Activated CD4-positive, alpha-beta T cell treated with anti-CD3 and anti-CD28 coated beads, Interleukin-2, Interleukin-6, amounts not matched to agents 100 ng/mL and 50 ng/mL, durations not matched to agents 16 hours and 8 hours (primary cell): ENCODE data around the gene MUC5B.
"Not testable (repeated sequence)": the region's sequence is repeated elsewhere in the genome, so short reads cannot be mapped to it uniquely, and the experiment has no call there.

Source experiments
- DNase-seq: peaks from one replicate; pipeline ENCODE4 v3.0.0-alpha.2; 2020

The MUC5B gene

DNA sequence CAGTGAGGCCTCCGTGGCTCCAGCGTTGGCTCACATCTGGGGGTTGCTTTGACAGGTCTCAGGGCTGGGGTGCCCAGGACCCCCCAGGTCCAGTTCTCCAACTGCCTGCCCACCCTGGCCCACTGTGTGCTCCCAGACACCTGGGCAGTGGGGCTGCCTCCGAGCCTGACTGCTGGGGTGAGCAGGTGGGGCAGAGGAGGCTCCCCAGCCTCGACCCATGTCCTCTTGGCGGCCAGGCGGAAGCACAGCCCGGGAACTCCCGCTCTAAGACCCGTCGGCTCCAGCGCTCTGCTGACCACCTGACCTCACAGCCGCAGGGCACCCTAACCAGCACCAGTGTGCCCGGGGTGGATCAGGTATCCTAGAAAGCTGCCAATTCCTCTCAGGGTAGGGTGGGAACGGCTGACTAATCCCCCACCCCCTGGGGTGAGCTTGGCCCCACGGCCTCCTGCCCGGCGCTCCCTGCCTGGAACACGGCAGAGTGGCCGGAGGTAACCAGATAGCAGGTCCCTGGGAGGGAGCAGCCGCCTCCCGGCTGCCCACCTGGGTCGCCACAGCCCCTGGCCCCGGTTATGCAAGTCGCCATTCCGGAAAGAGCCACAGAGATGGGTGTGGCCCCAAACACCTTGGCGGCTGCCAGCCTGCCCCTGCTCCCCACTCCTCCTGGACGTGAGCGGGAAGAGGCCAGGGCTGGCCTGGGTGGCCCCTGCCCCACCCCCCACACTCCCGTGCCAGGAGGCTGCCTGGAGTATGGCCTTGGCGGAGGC, 19.2 kb upstream of the MUC5B start:
- DNase-seq = no peak

DNA sequence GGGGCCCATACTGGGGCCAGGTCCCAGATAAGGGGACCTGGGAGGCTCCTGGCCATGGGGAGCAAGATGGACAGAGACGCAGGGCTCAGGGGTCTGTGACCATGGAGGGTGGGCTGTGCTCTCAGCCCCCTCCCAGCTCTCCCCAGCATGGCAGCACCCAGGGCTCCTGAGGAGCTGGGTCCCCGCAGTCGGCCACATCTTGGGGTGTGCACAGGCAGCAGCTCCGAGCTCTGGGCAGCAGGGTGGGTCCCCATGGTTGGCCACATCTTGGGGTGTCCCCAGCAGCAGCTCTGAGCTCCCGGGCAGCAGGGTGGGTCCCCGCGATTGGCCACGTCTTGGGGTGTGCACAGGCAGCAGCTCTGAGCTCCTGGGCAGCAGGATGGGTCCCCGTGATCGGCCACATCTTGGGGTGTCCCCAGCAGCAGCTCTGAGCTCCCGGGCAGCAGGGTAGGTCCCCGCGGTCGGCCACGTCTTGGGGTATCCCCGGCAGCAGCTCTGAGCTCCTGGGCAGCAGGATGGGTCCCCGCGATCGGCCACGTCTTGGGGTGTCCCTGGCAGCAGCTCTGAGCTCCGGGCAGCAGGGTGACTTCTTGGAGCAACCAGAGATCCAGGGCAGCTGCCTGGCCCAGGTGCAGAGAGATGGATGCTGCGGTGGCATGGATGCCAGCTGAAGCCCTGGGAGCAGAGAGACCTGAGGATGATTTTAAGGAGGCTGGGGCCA, 18.3 kb upstream of the MUC5B start:
- DNase-seq = no peak

DNA sequence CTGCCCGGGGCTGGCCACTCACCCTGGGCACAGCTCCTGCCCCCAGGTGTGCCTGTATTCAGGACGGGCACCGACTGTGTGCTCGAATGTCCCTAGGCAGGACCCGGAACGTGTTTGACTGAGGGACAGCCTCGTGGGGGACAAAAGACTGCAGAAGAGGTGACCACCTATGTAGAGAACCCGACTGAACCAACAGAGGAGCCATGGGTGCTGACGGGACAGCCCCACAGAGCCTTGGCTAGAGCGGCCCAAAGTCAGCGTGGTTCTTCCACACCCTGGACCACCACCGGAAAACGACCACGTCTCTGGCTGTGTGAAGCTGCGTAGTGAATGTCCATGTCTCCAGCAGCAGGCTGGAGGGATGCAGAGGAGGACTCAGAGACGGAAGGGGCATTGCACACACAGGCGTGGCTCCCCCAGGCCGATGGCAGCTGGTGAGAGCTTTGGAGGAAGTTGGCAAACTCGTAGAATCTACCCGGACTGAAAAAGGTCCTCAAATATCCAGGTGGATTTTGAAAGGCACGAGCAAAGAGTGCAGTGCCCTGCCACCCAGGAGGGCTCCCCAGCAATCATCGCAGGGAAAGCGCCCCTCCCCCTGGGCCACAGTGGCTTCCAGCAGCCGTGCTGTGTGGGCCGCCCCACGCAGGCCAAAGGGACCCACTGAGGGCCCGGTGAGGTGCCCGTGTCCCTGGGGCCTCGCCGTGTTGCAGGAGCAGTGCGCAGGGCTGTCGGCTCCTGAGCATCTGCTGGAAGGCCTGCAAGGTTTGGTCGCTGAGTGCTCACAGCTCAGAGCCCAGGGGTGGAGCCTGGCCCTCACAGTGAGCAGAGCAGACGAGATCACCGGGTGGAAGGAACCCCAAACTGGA, 17.5 kb upstream of the MUC5B start:
- DNase-seq = no peak

DNA sequence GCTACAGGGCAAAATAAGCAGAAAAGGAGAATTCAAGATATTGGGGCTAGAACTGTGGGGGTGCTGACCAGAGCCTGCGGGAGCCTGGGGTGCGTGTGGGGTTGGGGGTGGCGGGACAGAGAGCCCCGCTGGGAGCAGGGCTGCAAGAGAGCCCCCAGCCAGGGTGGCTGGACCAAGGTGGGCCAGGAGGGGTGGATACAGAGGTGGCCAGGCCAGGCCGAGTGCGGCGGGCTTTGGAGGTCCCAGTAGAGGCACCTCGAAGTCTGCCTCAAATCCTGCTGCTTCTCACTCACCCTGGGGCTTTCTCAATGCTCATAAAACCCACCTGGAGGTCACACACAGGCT, 16.9 kb upstream of the MUC5B start:
- no peak for DNase-seq

DNA sequence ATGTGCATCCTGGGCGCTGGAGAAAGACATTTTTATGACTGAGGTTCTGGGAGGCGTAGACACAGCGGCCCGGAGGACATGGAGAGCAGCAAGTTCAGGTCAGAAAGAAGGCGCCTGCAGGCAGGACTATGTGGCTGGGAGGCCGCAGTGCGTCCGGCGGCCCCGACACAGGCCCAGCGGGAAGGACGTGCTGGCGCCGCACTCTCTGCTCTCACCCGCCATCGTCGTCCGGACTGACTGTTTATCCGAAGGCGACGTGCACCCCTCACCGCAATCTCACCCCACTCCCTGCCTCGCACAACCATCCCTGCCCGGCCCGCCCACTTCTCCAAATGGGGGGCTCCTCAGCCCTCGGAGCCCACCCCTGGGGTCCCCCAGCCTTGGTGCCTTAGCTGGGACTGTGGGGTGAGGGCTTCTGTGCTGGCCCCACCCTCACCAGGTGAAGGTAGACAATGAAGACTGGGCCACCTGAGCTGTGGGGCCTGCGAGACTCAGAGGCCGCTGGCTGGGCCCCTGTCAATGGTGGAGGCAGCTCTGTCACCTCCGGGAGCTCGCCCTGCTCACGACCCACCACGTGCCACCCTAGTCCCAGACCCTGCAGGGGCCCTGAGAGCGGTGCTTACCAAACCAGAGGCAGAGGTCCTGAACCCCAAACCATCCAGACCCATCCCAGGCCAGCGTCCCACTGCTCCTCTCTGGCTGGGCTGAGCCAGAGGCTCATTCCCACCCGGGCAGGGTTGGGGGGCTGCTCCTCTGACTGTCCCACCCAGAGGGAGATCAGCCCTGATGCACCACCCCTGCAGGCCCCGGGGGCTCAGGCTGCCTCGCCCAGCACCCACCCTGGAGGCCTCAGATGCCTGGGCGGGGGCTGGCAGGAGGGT, 16.2 kb upstream of the MUC5B start:
- DNase-seq = no peak

DNA sequence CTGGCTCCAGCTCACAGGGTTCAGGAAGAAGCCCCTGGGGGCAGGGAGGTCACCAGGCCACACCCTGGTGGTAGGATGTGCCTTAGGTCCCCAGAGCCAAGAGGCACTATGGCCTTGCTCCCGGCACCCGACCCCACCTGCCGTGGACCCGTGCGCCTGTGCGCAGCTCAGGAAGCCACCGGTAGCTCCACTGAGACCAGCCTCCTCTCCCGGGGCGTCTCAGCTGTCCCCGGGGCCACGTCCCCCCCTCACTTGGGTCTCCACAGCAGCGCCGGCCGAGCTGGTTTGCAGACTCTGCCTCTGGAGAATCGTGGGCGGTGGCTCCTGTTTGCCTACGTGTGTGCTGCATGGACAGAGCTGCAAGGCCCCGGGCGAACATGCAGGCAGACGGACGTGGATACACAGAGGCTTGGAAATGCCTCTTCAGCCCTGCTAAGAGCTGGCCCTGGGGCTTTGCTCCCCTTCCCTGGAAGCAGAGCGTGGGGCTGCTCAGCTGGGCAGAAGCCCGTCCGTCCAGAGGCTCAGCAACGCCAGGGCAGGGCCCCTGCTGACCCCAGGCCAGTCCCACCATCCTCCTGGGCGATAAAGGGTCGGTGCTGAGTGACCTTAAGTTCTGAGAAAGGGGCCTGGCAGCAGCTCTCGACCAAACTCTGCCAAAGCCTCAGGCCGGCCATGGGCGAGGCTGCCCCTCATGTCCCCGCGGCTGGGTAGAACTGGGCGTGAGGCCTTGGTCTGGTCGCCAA, 15.3 kb upstream of the MUC5B start:
- no peak for DNase-seq

DNA sequence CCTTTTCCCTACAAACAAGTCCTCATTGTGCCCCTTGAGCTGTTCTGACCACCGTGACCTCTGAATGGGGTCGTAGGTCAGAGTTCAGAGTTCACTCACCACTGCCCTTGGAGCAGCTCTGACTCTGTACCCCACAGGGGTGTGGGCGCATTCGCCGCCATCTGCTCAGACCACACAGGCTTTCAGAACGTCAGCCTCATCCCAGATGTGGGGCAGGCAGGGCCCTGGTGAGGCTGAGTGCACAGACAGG, 14.8 kb upstream of the MUC5B start:
- DNase-seq = no peak

DNA sequence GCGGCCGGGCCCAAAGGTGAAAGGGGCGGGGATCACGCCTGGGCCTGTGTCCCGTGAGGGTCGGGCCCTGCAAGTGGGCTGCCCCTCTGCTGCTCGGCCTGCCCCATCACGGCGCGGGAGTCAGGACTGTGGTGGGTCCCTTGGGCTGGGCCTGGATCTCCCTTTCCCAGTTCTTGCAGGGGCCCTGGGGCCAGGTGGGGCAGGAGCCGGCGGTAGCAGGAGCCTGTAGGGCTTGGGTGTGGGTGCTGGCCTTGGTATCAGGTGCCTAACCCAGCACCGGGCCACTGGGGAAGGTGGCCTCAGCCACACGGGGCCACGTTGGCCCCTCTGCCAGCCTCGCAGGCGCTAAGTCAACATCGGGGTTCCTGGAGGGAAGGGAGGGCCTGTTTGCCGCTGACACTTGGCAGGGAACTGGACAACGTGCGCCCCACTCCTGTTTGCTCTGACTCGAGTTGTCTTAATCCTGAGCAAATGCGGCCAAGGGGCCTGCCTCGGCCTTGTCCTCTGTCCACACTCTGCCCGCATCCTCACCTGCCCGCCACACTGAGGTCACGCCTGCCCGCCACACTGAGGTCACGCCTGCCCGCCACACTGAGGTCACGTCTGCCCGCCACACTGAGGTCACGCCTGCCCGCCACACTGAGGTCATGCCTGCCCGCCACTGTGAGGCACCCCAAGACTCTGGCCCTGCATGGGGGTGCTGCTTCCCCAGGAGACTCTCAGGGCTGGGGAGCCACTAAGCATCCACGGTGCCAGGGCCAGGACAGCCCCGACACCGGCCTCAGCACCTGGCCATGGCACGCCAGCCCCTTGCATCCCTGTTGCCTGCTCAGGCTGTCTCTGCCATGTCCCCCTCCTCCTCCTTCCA, 14.2 kb upstream of the MUC5B start:
- DNase-seq = no peak

DNA sequence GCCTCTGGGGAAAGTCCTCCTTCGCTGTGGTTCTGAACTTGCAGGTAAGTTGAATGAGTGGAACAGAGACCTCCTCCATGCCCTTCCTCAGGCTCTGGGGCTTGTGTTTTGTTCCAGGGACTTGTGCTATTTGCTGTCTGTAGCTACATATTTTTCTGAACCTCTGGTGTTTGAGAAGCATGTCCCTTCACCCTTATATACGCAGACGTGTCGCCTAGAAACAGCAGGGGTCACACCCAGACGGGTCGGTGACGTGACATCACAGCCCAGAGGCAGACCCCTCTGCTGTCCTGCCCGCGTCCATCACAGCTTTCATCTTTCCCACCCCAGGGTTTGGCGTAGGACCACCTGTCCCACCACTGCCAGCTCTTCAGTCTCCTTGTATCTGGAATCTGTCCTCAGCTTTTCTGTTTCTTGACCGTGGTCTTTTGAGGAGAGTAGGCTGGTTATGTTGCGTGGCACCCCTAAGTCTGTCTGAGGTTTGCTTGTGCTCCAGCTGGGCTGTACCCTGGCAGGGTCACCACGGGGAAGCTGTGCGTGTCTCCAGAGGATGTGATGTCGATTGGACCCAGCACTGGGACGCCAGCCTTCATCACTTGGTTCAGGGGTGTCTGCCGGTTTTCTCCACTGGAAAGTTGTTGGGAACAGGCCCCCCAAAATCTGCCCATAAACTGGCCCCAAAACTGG, 13.4 kb upstream of the MUC5B start:
- DNase-seq = no peak

DNA sequence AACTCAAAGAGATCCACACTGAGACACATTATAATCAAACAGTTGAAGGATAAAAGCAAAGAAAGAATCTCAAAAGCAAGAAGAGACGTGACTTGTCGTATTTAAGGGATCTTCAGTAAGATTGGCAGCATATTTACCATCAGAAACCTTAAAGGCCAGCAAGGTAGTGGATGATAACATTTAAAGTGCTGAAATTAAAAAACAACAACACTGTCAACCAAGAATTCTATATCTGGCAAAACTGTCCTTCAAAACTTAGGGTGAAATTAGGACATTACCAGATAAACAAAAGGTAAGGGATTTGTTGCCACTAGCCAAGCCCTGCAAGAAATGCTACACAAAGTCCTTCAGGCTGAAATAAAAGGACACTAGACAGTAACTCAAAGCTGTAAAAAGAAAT, 11.0 kb upstream of the MUC5B start:
- no peak for DNase-seq

DNA sequence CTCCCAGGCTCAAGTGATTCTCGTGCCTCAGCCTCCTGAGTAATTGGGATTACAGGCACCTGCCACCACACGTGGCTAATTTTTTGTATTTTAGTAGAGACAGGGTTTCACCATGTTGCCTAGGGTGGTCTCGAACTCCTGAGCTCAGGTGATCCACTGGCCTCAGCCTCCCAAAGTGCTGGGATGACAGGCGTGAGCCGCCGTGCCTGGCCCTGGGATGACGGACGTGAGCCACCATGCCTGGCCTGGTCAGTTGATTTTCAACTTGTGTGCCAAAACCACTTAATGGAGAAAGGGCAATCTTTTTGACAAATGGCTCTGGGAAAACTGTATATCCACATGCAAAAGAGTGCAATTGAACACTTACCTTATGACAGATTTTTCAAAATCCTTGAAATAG, 7.0 kb upstream of the MUC5B start:
- not testable (repeated sequence) for DNase-seq

DNA sequence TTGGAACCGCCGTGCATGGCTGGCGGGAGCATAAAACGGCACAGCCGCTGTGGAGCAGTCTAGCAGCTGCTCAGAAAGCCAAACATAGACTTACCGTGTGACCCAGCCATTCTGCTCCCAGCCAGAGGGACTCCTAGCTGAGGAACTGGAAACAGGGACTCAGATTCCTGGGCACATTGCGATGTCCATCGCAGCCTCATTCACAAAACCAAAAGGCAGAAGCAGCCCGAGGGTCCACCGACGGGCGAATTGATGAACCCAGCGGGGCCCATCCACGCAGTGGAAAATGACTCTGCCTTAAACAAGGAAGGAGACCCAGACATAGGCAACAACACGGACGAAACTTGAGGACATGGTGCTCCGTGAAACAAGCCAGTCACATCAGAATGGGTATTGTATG, 5.7 kb upstream of the MUC5B start:
- DNase-seq = no peak

DNA sequence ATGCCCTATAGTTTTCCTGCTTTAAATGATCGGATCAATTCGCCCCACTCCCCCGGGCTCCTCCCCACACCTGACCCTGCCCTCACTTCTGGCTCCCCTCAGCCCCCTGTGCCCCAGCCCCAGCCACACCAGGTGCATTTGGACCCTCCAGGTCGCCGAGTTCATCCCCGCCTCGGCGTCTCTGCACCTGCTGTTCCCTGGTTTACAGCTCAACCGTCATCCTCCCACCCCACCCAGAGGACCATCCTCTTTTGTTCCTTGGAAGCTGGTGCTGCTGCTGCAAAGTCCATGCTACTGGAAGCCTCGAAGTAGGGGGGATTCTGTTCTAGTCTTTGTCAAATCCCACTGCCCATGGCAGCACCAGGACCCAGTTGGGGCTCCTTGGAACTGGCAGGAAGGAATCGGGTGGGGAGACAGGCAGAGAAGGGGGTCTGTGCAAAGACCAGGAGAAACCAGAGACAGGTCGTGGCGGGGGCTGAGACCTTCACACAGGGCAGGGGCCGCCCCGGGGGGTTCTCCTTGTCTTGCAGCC, 4.5 kb upstream of the MUC5B start:
- no peak for DNase-seq

DNA sequence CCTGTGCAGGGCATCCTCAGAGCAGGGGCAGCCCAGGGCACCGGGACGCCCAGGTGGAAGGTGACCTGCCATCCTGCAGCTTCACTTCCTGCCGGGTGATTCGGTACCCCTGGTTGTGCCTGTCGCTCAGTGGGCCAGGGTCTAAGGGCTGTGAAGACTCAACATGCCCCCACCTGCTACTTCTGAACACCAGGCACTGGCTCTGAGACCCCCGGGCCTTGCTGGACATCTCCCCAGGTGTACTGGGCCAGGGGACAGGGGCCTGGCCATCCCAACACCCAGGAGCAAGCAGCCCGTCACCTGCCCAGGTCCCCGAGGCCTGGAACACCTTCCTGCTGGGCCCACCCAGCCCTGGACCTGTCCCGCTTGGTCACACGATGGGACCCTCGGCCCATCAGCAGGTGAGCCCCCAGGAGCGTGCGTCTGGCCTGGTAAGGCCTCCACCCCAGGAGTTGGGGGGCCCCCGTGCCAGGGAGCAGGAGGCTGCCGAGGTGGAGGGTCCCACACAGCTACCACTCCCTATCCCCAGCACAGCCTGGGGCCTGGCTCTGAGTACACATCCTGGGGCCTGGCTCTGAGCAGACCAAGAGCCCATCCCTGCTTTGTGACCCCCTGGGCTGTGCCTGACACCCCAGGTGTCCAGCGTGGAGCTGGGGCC, 3.9 kb upstream of the MUC5B start:
- DNase-seq = no peak

DNA sequence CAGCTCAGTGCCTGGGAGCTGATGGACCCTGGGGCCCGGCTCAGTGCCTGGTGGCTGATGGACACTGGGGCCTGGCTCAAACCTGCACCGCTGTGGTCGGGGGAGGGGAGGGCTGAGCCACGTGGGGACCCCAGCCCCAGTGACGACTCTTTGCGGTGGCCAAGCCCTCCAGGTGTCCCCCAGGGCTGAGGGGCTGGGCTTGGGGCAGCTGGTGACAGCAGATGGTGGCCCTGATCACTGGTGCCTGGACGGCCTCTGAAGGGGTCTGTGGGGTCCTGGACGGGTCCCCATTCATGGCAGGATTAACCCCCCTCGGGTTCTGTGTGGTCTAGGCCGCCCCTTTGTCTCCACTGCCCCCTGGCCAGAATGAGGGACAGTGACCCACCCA, 3.4 kb upstream of the MUC5B start:
- no peak for DNase-seq

DNA sequence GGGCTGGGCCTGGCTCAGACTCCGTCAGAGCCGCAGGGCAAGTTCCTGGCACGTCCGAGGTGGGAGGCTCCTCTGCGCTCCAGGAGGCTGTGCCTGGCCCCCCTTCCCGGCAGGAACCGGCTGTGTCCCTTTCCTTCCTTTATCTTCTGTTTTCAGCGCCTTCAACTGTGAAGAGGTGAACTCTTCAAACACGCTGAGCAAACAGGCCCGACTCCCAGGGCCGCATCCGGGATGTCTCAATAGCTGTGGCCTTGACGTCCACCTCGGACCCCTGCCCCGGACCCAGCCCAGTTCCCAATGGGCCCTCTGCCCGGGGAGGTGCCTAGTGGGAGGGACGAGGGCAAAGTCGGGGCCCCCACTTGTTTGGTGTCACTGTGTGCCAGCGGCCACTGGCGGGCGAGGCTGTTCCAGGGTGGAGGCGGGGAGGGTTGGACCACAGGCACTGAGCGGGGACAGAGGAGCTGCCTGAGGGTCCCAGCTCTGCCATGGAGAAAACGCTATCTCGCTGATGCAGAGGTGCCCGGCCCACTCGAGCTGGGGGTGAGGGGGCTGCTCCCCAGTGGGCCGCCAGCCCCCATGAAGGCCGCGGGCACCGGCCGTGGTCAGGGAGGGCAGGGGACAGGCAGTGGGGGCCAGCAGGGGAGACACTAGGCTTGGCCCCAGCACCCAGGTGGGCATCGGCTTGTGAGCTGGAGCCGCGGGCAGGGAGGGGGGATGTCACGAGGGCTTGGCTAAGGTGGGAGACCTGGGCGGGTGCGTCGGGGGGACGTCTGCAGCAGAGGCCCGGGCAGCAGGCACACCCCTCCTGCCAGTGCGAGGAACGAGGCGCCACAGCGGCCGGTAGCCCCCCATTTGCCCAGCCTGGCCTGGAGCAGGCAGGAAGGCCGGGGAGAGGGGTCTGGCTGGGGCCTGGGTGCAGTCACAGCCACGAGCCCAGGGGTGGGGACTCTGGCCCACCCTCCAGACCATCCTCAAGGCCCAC, 2.7 kb upstream of the MUC5B start:
- DNase-seq = no peak

DNA sequence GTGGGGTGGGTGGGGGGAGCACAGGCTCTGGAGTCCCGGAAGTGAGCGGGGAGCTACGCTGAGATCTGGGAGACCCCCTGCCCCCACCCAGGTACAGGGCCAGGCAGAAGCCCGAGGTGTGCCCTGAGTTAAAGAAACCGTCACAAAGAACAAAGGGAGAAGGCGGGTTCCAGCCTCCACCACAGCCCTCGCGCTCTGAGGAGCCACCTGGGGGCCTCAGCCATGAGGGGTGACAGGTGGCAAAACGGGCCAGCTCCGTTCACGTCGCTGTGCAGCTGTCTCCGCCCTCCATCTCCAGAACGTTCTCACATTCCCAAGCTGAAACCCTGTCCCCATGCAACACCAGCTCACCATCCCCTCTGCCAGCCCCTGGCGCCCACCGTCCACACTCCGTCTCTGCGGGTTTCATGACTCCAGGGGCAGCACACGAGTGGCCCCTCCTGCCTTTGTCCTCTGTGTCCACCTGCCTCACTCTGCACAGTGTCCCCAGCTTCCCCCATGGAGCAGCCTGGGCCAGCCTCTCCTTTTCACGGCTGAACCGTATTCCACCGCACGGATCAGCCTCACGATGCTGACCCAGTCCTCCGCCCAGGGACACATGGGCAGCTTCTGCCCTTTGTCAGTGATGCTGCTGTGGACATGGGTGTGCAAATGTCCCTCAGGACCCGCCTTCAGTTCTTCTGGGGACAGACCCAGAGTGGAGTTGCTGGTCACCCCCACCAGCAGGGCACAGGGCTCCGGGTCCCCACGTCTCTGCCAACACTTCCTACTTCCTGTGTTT, 1.7 kb upstream of the MUC5B start:
- DNase-seq = no peak

DNA sequence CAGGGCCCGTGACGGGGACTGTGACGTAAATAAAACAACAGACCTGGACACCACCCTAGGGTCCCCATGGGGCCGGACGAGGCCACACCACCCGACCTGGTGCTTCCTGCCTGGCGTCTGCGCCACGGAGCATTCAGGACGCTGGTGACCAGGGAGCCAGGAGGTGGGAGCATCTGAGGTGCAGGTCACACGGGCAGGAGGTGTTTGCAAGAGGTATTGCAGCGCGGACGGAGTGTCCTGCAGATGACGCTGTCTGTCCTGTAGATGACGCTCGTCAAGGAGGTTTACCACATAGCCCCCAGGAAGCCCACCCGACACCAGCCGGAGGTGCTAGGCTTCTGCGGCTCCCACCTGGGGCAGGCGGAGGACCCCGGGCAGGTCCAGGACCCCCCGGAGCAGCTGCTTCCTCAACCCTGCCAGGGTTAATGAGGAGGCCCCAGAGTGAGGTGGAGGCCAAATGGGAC, 986 bp upstream of the MUC5B start:
- DNase-seq = no peak
